ENCODE data around the gene TMTC2.

TMTC2 gene

GRCh38 chr12:82950356-82950755 is 263.6 kb downstream of the TMTC2 start:
- H3K9me3 ChIP-seq (ENCODE audit: control extremely low read depth in 1 of 5, control insufficient read depth in 4 of 5, insufficient read depth in 2 of 5, low read depth in 1 of 5, low read length in 4 of 5) = no peaks in the 10 kb centered on the region
- no peaks in the 10 kb centered on the region for H3K36me3 ChIP-seq (ENCODE audit: control insufficient read depth in 4 of 4, insufficient read depth in 4 of 4, low read length in 3 of 4)
- H3K27ac ChIP-seq (ENCODE audit: insufficient read depth in 1 of 2, low read depth in 1 of 2, low read length in 2 of 2, poor library complexity in 1 of 2, severe bottlenecking in 2 of 2) = no peak overlapping the region
- DNase-seq = no peak
- no CpG with 5 or more reads among the region's 2 CpGs for WGBS (ENCODE audit: insufficient coverage)
- H3K4me3 ChIP-seq (ENCODE audit: control insufficient read depth in 1 of 7, extremely low read depth in 1 of 7, insufficient read depth in 4 of 7, low read depth in 2 of 7, low read length in 6 of 7) = no peak overlapping the region
- POLR2A ChIA-PET = no interaction called here
- H3K4me1 ChIP-seq (ENCODE audit: control extremely low read depth in 1 of 4, control insufficient read depth in 4 of 4, insufficient read depth in 4 of 4, low read length in 3 of 4) = peaks cover 0 to 3% (median 0%) of the 10 kb centered on the region in 4 experiments
- CTCF ChIA-PET = no interaction called here
- no peaks in the 10 kb centered on the region for H3K27me3 ChIP-seq (replicated peaks in 2 of 5; ENCODE audit: control insufficient read depth in 4 of 5, insufficient read depth in 5 of 5, low read length in 4 of 5)

- ChIA-PET CTCF (no interaction called here), POLR2A (no interaction called here)
- peaks cover 0 to 3% (median 0%) of the 10 kb centered on the region in 4 experiments for H3K4me1 ChIP-seq (ENCODE audit: control extremely low read depth in 1 of 4, control insufficient read depth in 4 of 4, insufficient read depth in 4 of 4, low read length in 3 of 4)
- no peak overlapping the region for H3K4me3 ChIP-seq (ENCODE audit: control insufficient read depth in 1 of 7, extremely low read depth in 1 of 7, insufficient read depth in 4 of 7, low read depth in 2 of 7, low read length in 6 of 7)
- no peak overlapping the region for H3K27ac ChIP-seq (ENCODE audit: insufficient read depth in 1 of 2, low read depth in 1 of 2, low read length in 2 of 2, poor library complexity in 1 of 2, severe bottlenecking in 2 of 2)
- no peak for DNase-seq
- no peaks in the 10 kb centered on the region for H3K27me3 ChIP-seq (replicated peaks in 2 of 5; ENCODE audit: control insufficient read depth in 4 of 5, insufficient read depth in 5 of 5, low read length in 4 of 5)
- WGBS (ENCODE audit: insufficient coverage) = 88% methylated on average over 2 of the region's 3 CpGs
- no peaks in the 10 kb centered on the region for H3K36me3 ChIP-seq (ENCODE audit: control insufficient read depth in 4 of 4, insufficient read depth in 4 of 4, low read length in 3 of 4)
- no peaks in the 10 kb centered on the region for H3K9me3 ChIP-seq (ENCODE audit: control extremely low read depth in 1 of 5, control insufficient read depth in 4 of 5, insufficient read depth in 2 of 5, low read depth in 1 of 5, low read length in 4 of 5)
Observed at GRCh38 chr12:82952946-82953345, 266.2 kb downstream of the TMTC2 start.

- Histone ChIP-seq H3K27ac (ENCODE audit: insufficient read depth in 1 of 2, low read depth in 1 of 2, low read length in 2 of 2, poor library complexity in 1 of 2, severe bottlenecking in 2 of 2) (no peak overlapping the region), H3K36me3 (ENCODE audit: control insufficient read depth in 4 of 4, insufficient read depth in 4 of 4, low read length in 3 of 4) (no peaks in the 10 kb centered on the region), H3K4me1 (ENCODE audit: control extremely low read depth in 1 of 4, control insufficient read depth in 4 of 4, insufficient read depth in 4 of 4, low read length in 3 of 4) (peaks cover 0 to 3% (median 0%) of the 10 kb centered on the region in 4 experiments), H3K27me3 (replicated peaks in 2 of 5; ENCODE audit: control insufficient read depth in 4 of 5, insufficient read depth in 5 of 5, low read length in 4 of 5) (no peaks in the 10 kb centered on the region), H3K4me3 (ENCODE audit: control insufficient read depth in 1 of 7, extremely low read depth in 1 of 7, insufficient read depth in 4 of 7, low read depth in 2 of 7, low read length in 6 of 7) (no peak overlapping the region), H3K9me3 (ENCODE audit: control extremely low read depth in 1 of 5, control insufficient read depth in 4 of 5, insufficient read depth in 2 of 5, low read depth in 1 of 5, low read length in 4 of 5) (no peaks in the 10 kb centered on the region)
- CTCF ChIA-PET = no interaction called here
- POLR2A ChIA-PET = no interaction called here
- DNase-seq = no peak
- no CpG with 5 or more reads among the region's 1 CpG for WGBS (ENCODE audit: insufficient coverage)
Observed at GRCh38 chr12:82953397-82953796, 266.7 kb downstream of the TMTC2 start.

GRCh38 chr12:82954064-82954463 is 267.4 kb downstream of the TMTC2 start:
- H3K36me3 ChIP-seq (ENCODE audit: control insufficient read depth in 4 of 4, insufficient read depth in 4 of 4, low read length in 3 of 4) = no peaks in the 10 kb centered on the region
- no peak for DNase-seq
- H3K4me1 ChIP-seq (ENCODE audit: control extremely low read depth in 1 of 4, control insufficient read depth in 4 of 4, insufficient read depth in 4 of 4, low read length in 3 of 4) = peaks cover 0 to 3% (median 0%) of the 10 kb centered on the region in 4 experiments
- no CpG with 5 or more reads among the region's 3 CpGs for WGBS (ENCODE audit: insufficient coverage)
- no peak overlapping the region for H3K27ac ChIP-seq (ENCODE audit: insufficient read depth in 1 of 2, low read depth in 1 of 2, low read length in 2 of 2, poor library complexity in 1 of 2, severe bottlenecking in 2 of 2)
- ChIA-PET CTCF (no interaction called here), POLR2A (no interaction called here)
- no peaks in the 10 kb centered on the region for H3K27me3 ChIP-seq (replicated peaks in 2 of 5; ENCODE audit: control insufficient read depth in 4 of 5, insufficient read depth in 5 of 5, low read length in 4 of 5)
- no peak overlapping the region for H3K4me3 ChIP-seq (ENCODE audit: control insufficient read depth in 1 of 7, extremely low read depth in 1 of 7, insufficient read depth in 4 of 7, low read depth in 2 of 7, low read length in 6 of 7)
- H3K9me3 ChIP-seq (ENCODE audit: control extremely low read depth in 1 of 5, control insufficient read depth in 4 of 5, insufficient read depth in 2 of 5, low read depth in 1 of 5, low read length in 4 of 5) = no peaks in the 10 kb centered on the region

GRCh38 chr12:82954572-82954971 is 267.9 kb downstream of the TMTC2 start:
- Histone ChIP-seq H3K9me3 (ENCODE audit: control extremely low read depth in 1 of 5, control insufficient read depth in 4 of 5, insufficient read depth in 2 of 5, low read depth in 1 of 5, low read length in 4 of 5) (no peaks in the 10 kb centered on the region), H3K27me3 (replicated peaks in 2 of 5; ENCODE audit: control insufficient read depth in 4 of 5, insufficient read depth in 5 of 5, low read length in 4 of 5) (no peaks in the 10 kb centered on the region), H3K4me1 (ENCODE audit: control extremely low read depth in 1 of 4, control insufficient read depth in 4 of 4, insufficient read depth in 4 of 4, low read length in 3 of 4) (peaks cover 0 to 3% (median 0%) of the 10 kb centered on the region in 4 experiments), H3K27ac (ENCODE audit: insufficient read depth in 1 of 2, low read depth in 1 of 2, low read length in 2 of 2, poor library complexity in 1 of 2, severe bottlenecking in 2 of 2) (no peak overlapping the region), H3K36me3 (ENCODE audit: control insufficient read depth in 4 of 4, insufficient read depth in 4 of 4, low read length in 3 of 4) (no peaks in the 10 kb centered on the region), H3K4me3 (ENCODE audit: control insufficient read depth in 1 of 7, extremely low read depth in 1 of 7, insufficient read depth in 4 of 7, low read depth in 2 of 7, low read length in 6 of 7) (no peak overlapping the region)
- ChIA-PET CTCF (no interaction called here), POLR2A (no interaction called here)
- 100% methylated on average over 2 of the region's 2 CpGs for WGBS (ENCODE audit: insufficient coverage)
- no peak for DNase-seq

- Histone ChIP-seq H3K4me1 (ENCODE audit: control extremely low read depth in 1 of 4, control insufficient read depth in 4 of 4, insufficient read depth in 4 of 4, low read length in 3 of 4) (peaks cover 0 to 3% (median 0%) of the 10 kb centered on the region in 4 experiments), H3K4me3 (ENCODE audit: control insufficient read depth in 1 of 7, extremely low read depth in 1 of 7, insufficient read depth in 4 of 7, low read depth in 2 of 7, low read length in 6 of 7) (no peak overlapping the region), H3K9me3 (ENCODE audit: control extremely low read depth in 1 of 5, control insufficient read depth in 4 of 5, insufficient read depth in 2 of 5, low read depth in 1 of 5, low read length in 4 of 5) (no peaks in the 10 kb centered on the region), H3K27ac (ENCODE audit: insufficient read depth in 1 of 2, low read depth in 1 of 2, low read length in 2 of 2, poor library complexity in 1 of 2, severe bottlenecking in 2 of 2) (no peak overlapping the region), H3K27me3 (replicated peaks in 2 of 5; ENCODE audit: control insufficient read depth in 4 of 5, insufficient read depth in 5 of 5, low read length in 4 of 5) (no peaks in the 10 kb centered on the region), H3K36me3 (ENCODE audit: control insufficient read depth in 4 of 4, insufficient read depth in 4 of 4, low read length in 3 of 4) (no peaks in the 10 kb centered on the region)
- ChIA-PET CTCF (no interaction called here), POLR2A (no interaction called here)
- no CpG with 5 or more reads among the region's 1 CpG for WGBS (ENCODE audit: insufficient coverage)
- DNase-seq = no peak
Observed at GRCh38 chr12:82955043-82955442, 268.3 kb downstream of the TMTC2 start.

- Histone ChIP-seq H3K9me3 (ENCODE audit: control extremely low read depth in 1 of 5, control insufficient read depth in 4 of 5, insufficient read depth in 2 of 5, low read depth in 1 of 5, low read length in 4 of 5) (no peaks in the 10 kb centered on the region), H3K27me3 (replicated peaks in 2 of 5; ENCODE audit: control insufficient read depth in 4 of 5, insufficient read depth in 5 of 5, low read length in 4 of 5) (no peaks in the 10 kb centered on the region), H3K4me3 (ENCODE audit: control insufficient read depth in 1 of 7, extremely low read depth in 1 of 7, insufficient read depth in 4 of 7, low read depth in 2 of 7, low read length in 6 of 7) (no peak overlapping the region), H3K4me1 (ENCODE audit: control extremely low read depth in 1 of 4, control insufficient read depth in 4 of 4, insufficient read depth in 4 of 4, low read length in 3 of 4) (no peaks in the 10 kb centered on the region), H3K36me3 (ENCODE audit: control insufficient read depth in 4 of 4, insufficient read depth in 4 of 4, low read length in 3 of 4) (no peaks in the 10 kb centered on the region), H3K27ac (ENCODE audit: insufficient read depth in 1 of 2, low read depth in 1 of 2, low read length in 2 of 2, poor library complexity in 1 of 2, severe bottlenecking in 2 of 2) (no peak overlapping the region)
- POLR2A ChIA-PET = no interaction called here
- DNase-seq = no peak
- CTCF ChIA-PET = no interaction called here
Observed at GRCh38 chr12:82958966-82959365, 272.3 kb downstream of the TMTC2 start.

All from common myeloid progenitor, CD34-positive (primary cell).